ENCODE measurements around the gene ZNF345. TPM values are rescaled to one million over a fixed set of nuclear protein-coding genes. Genes with fewer than 3 reads are reported as not detected.

Gene ZNF345
- total and polyA plus RNA-seq, 4 donors: 10.4 to 14.2 (median 11.9) TPM

- H3K27ac ChIP-seq (ENCODE audit: low read depth, low read length): peak within 1 kb of the TSS; percentile 91
- peak within 1 kb of the TSS; percentile 80 for H3K4me3 ChIP-seq (ENCODE audit: low read depth, low read length)
- no peaks in the 10 kb centered on the region for H3K27me3 ChIP-seq (ENCODE audit: control insufficient read depth, insufficient read depth, low read length)
- WGBS (ENCODE audit: insufficient coverage): under 1% methylated on average over 57 of the region's 57 CpGs
- H3K36me3 ChIP-seq (ENCODE audit: control insufficient read depth, insufficient read depth, low read length): peaks cover 6% of the 10 kb centered on the region
- peak; percentile 82 to 97 (median 86) for DNase-seq (ENCODE audit: low read depth in 4 of 6, low spot score in 6 of 6)
- no peaks in the 10 kb centered on the region for H3K9me3 ChIP-seq (ENCODE audit: control insufficient read depth, insufficient read depth, low read length)
- H3K4me1 ChIP-seq (ENCODE audit: control insufficient read depth, insufficient read depth, low read length): peaks cover 8% of the 10 kb centered on the region
Observed at GRCh38 chr19:36915992-36916830, 65.5 kb downstream of the ZNF345 start, which contains the start of the genes ZNF568 and ZNF829. Gene ZNF568, plus strand, starts transcription at chr19:36916332. Its CDS starts 6,439 bp downstream, at chr19:36922771. Gene ZNF829, minus strand, starts transcription at chr19:36916291. Its CDS starts 1,124 bp downstream, at chr19:36915167.

- Histone ChIP-seq H3K36me3 (ENCODE audit: control insufficient read depth, insufficient read depth, low read length) (peaks cover 4% of the 10 kb centered on the region), H3K4me3 (ENCODE audit: low read depth, low read length) (peak overlapping the region; percentile 80)
Observed at GRCh38 chr19:36916991-36917390, 66.3 kb downstream of the ZNF345 start.

GRCh38 chr19:36918090-36918489, 67.4 kb downstream of the ZNF345 start:
- peaks cover 7% of the 10 kb centered on the region for H3K36me3 ChIP-seq (ENCODE audit: control insufficient read depth, insufficient read depth, low read length)
- H3K27ac ChIP-seq (ENCODE audit: low read depth, low read length): no peak overlapping the region
- no peak for DNase-seq (ENCODE audit: low read depth in 4 of 6, low spot score in 6 of 6)
- peaks cover 8% of the 10 kb centered on the region for H3K4me1 ChIP-seq (ENCODE audit: control insufficient read depth, insufficient read depth, low read length)
- H3K4me3 ChIP-seq (ENCODE audit: low read depth, low read length): no peak overlapping the region
- H3K9me3 ChIP-seq (ENCODE audit: control insufficient read depth, insufficient read depth, low read length): no peaks in the 10 kb centered on the region
- no peaks in the 10 kb centered on the region for H3K27me3 ChIP-seq (ENCODE audit: control insufficient read depth, insufficient read depth, low read length)
- WGBS (ENCODE audit: insufficient coverage): 100% methylated on average over 4 of the region's 9 CpGs

More at GRCh38 chr19:36916991-36917390, 66.3 kb downstream of the ZNF345 start:
- peak in 5 of 6 donors; percentile 2 to 48 (median 13) for DNase-seq (ENCODE audit: low read depth in 4 of 6, low spot score in 6 of 6)
- Histone ChIP-seq H3K9me3 (ENCODE audit: control insufficient read depth, insufficient read depth, low read length) (no peaks in the 10 kb centered on the region), H3K27ac (ENCODE audit: low read depth, low read length) (peak overlapping the region; percentile 91), H3K27me3 (ENCODE audit: control insufficient read depth, insufficient read depth, low read length) (no peaks in the 10 kb centered on the region), H3K4me1 (ENCODE audit: control insufficient read depth, insufficient read depth, low read length) (peaks cover 8% of the 10 kb centered on the region)
- 36% methylated on average over 6 of the region's 7 CpGs for WGBS (ENCODE audit: insufficient coverage)

Small RNA genes within 50 kb of the gene (small RNA-seq; reads per million reads assigned to genes)
- gene RF00019 (ENCODE audit: low replicate concordance): not detected

Other genes starting within 250 kb of the ZNF345 start
- gene ZNF382, start 245.6 kb upstream of the ZNF345 start, total RNA-seq: 10 to 100 TPM; 26.7 to 39.1 TPM
- gene ZNF382, start 245.6 kb upstream of the ZNF345 start, polyA plus RNA-seq (ENCODE audit: insufficient read length in 2 of 2): 10 to 100 TPM; 17.2 to 22.3 TPM
- 10 to 100 TPM; 14.1 to 20.9 TPM for gene ZNF461, start 184.0 kb upstream of the ZNF345 start, total RNA-seq
- gene ZNF461, start 184.0 kb upstream of the ZNF345 start, polyA plus RNA-seq (ENCODE audit: insufficient read length in 2 of 2): 10 to 100 TPM; 16.7 to 18.9 TPM
- gene ZNF567, start 163.3 kb upstream of the ZNF345 start, total RNA-seq: 10 to 100 TPM; 13.4 to 17.4 TPM
- gene ZNF567, start 163.3 kb upstream of the ZNF345 start, polyA plus RNA-seq (ENCODE audit: insufficient read length in 2 of 2): 10 to 100 TPM in 1 of 2 donors, 1 to 10 TPM in 1; 8.2 to 10.5 TPM
- gene ZNF850, start 78.1 kb upstream of the ZNF345 start, total RNA-seq: 1 to 10 TPM; 6.4 to 6.7 TPM
- 1 to 10 TPM; 2.4 to 2.9 TPM for gene ZNF850, start 78.1 kb upstream of the ZNF345 start, polyA plus RNA-seq (ENCODE audit: insufficient read length in 2 of 2)
- gene ZNF790, start 12.5 kb upstream of the ZNF345 start, total RNA-seq: 10 to 100 TPM; 15.9 to 17.1 TPM
- 10 to 100 TPM in 1 of 2 donors, 1 to 10 TPM in 1; 9.8 to 11.8 TPM for gene ZNF790, start 12.5 kb upstream of the ZNF345 start, polyA plus RNA-seq (ENCODE audit: insufficient read length in 2 of 2)
- 1 to 10 TPM; 7.5 to 8.6 TPM for gene ZNF829, start 65.4 kb downstream of the ZNF345 start, total RNA-seq
- 1 to 10 TPM; 6.1 to 6.5 TPM for gene ZNF829, start 65.4 kb downstream of the ZNF345 start, polyA plus RNA-seq (ENCODE audit: insufficient read length in 2 of 2)
- 10 to 100 TPM; 27.1 to 40.5 TPM for gene ZNF568, start 65.5 kb downstream of the ZNF345 start, total RNA-seq
- gene ZNF568, start 65.5 kb downstream of the ZNF345 start, polyA plus RNA-seq (ENCODE audit: insufficient read length in 2 of 2): 10 to 100 TPM; 26.6 to 29.4 TPM
- gene ZNF420, start 227.6 kb downstream of the ZNF345 start, total RNA-seq: 10 to 100 TPM; 33.1 to 37.3 TPM
- gene ZNF420, start 227.6 kb downstream of the ZNF345 start, polyA plus RNA-seq (ENCODE audit: insufficient read length in 2 of 2): 10 to 100 TPM; 15.1 to 24.6 TPM

Data from spinal cord (tissue), 10 donors.